Activated CD4-positive, alpha-beta T cell treated with anti-CD3 and anti-CD28 coated beads, Interleukin-2, amount 50 U/mL, for 48 hours (primary cell): ENCODE data around the gene AJUBA.
A peak's percentile ranks its signal among the peaks of the same experiment; 100 is the strongest.
"Not testable (repeated sequence)": the region's sequence is repeated elsewhere in the genome, so short reads cannot be mapped to it uniquely, and the experiment has no call there.

Experiments
- DNase-seq, 2 experiments: peaks; one replicate each; pipeline ENCODE4 v3.0.0-alpha.2; 2020

The AJUBA gene

GRCh38 chr14:22978981-22979671, 3.2 kb downstream of the AJUBA start:
- no peak for DNase-seq

DNA sequence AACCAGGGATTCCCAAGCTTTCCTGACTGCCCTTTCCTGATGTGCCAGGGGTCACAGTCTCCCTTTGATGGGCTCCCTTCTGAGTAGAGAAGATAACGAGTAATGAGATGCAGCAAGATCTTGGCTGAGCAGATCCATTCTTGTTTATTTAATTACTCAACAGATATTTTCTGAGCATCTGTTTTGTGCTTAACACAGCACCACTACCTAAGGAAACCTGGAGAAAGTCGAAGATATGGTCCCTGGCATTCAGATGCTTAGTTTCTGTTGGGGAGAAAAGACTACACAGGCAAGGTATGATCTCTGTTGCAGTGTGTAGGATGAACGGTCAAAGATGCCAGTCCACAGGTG, 3.9 kb downstream of the AJUBA start:
- DNase-seq, result no peak

DNA sequence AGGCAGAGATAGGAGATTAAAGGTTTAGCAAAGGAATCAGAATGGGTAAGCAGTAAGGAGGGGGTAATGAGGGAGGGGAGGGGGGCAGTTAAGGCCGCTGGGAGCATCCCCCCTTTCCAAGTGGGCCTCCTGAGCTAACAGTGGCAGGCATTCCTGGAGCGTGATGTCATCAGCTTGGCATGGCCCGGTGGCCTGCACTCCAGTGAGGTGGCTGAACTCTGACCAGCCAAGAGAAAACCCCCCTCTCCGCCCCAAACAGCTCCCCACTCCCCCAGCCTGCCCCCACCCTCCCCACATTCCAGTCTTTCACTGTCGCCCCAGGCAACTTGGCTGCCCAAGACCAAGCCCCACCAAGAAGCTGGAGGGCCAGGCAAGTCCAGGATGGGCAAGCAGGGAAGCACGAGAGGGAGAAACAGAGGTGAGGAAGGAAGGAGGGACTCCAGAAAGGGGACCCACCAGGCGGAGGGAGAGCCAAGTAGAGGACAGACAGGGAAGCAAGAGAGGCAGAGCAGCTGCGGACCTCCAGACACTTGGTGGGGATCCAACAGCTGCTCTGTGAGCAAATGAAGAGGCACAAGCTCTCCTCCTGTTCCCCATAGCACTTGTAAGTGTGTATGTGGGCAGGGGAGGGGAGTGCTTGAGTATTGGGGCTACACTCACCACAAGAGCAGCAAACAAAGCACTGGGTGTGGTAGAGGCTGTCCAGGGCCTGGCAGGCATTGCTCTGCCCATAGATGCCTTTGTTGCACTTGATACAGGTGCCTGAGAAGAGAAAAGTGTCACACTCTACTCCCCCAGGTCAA, 4.5 kb downstream of the AJUBA start:
- DNase-seq, result no peak

DNA sequence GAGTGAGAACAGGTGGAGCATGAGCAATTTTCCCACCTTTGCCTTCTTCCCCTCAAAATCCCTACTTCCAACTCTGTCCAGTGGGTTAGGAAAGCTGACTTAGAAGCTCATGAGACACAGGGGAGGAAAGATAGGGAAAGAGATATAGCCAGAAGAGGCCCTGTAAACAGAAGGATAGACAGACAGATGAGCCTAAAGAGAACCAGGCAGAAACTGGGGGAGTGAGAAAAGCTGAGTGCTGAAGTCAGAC, 5.0 kb downstream of the AJUBA start:
- DNase-seq, result no peak

GRCh38 chr14:22976620-22977433, 5.5 kb downstream of the AJUBA start:
- DNase-seq, result no peak

DNA sequence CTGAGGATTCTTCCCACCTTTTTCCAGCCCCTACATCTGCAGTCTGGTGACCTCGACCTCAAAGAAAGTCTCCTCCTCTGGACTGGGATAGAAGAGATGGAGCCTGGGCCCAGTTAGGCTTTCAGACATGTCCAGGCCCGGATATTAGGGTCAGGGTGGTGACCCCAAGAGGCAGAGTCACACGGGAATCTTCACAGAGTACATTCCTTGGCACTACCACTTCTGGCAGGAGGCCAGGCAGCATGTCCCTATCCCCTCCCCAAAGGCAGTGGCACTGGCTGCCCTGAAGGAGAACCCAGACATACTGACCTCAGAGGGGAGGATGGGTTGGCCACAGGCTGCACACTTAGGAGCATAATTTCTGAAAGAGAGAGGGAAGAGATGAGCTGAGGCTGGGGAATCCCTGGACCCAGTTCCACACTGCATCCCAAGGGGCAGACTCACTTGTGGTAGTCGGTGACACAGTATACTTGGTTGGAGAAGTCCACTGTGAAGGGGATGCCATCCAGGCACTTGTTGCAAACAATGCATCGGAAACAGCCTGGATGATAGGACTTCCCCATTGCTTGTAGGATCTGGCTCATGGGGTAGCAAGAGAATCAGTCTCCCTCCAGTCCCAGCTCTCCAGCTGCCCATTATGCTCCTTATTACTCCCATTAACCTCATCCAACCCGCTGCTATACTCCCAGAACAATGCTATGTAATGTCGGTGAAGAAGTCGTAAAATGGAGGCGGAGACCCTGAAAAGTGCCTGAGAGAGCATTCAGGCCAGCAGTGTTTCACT, 7.6 kb downstream of the AJUBA start:
- DNase-seq, result no peak

DNA sequence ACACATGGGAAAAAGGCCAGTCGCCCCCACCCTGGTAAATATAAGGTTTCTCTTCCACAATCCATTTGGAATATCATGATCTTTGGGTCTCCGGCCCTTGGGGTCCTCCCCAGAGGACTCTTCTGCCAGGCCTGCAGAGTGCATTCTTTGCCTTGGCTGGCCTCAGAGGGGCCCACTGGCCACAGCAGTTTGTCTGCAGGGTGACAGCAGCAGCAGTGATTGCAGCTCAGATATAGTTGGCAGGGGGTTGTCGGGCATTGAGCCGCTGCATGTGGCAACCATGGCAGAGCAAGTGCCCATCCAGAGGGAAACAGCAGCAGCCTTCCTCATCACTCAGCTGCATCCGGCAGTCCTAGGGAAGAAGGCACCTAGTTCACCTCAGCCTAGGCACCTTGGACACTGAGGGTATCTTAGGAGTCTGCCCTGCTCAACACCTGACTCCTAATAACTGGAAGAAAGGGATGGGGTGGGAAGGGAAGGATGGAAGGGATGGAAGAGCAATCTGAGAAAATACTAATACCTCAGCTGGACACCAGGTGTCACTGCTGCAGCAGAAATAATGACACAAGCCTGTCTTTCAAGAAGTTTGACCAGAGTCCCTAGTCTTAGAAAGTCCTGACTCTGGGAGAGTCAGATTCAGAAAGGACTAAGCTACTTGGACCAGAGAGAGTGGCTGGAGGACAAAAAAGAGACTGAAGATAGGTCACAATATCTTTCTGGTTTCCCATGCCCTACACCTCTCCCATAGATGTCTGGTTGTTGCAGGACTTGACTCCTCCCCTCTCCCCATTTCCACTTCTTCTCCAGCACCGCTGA, 8.9 kb downstream of the AJUBA start:
- peak; percentile 44 to 47 for DNase-seq

GRCh38 chr14:22972313-22972930, 9.9 kb downstream of the AJUBA start:
- no peak for DNase-seq

DNA sequence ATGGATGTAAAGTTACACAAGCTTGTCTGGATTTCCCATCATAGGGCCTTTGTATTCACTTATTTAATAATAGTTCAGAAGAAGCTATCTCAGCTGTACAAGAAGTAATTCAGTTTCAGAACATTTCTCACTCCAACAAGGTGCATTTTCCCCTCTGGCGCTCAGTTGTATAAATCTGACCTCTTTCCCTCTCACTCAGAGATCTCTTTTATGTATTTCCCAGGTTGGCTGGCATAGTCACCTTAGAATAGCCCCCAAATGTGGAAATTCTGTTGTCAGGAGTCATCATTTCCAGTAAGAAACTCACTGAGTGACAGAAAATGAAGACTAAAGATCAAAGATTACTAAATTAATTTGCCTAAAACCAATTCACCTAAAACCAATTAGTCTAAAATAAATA, 11.2 kb downstream of the AJUBA start:
- no peak for DNase-seq

GRCh38 chr14:22966783-22967269, 15.5 kb downstream of the AJUBA start:
- no peak for DNase-seq

GRCh38 chr14:22965916-22966782, 16.2 kb downstream of the AJUBA start:
- not testable (repeated sequence) for DNase-seq

DNA sequence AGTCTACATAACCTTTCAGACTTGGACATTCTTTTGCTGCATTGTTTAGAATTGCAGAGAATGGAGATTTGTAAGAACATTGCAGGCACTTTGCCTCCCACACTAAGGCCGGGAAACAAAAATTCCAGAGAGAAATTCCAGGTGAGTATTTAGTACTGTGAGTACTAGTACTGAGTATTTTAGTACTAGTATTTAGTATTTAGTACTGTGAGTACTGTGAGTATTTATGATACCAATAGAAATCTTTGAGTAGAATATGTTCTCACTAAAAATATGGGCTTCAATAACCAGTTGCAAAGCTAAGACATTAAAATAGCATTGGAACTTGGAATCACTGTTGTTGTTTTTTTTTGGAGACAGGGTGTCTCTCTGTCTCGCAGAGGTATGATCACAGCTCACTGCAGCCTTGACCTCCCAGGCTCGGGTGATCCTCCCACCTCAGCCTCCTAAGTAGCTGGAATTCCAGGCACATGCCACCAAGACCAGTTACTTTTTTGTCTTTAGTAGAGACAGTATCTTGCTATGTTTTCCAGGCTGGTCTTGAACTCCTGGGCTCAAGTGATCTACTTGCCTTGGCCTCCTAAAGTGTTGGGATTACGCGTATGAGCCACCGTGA, 20.2 kb downstream of the AJUBA start:
- no peak for DNase-seq

- no peak for DNase-seq
These were observed 26.4 kb downstream of the AJUBA start for GRCh38 chr14:22955702-22956569.

GRCh38 chr14:22952418-22952817, 29.9 kb downstream of the AJUBA start:
- DNase-seq, result no peak

DNA sequence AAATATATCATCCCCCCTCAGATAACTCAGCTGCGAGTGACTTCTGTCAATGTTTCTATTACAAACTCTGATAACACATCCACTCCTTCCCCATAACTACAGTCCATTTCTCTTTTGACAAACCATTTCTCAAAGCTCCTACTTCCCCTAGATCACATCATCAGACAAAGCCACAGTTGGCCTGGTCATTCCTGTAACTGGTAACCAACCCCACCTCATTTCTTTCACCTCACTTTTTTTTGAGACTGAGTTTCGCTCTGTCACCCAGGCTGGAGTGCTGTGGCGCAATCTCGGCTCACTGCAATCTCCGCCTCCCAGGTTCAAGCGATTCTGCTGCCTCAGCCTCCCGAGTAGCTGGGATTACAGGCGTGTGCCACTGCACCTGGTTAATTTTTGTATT, 30.6 kb downstream of the AJUBA start:
- not testable (repeated sequence) for DNase-seq

DNA sequence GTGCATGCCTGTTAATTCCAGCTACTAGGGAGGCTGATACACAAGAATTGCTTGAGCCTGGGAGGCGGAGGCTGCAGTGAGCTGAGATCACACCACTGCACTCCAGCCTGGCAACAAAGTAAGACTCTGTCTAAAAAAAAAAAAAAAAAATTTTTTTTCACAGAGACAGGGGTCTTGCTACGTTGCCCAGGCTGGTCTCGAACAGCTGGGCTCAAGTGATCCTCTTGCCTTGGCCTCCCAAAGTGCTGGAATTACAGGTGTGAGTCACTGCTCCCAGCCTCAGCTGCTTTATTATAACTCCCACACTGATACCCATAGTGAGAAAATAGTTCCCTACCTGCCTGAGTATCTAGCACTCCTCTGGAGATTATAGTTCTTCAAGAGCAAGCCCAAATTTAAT, 36.7 kb downstream of the AJUBA start:
- DNase-seq, result no peak

DNA sequence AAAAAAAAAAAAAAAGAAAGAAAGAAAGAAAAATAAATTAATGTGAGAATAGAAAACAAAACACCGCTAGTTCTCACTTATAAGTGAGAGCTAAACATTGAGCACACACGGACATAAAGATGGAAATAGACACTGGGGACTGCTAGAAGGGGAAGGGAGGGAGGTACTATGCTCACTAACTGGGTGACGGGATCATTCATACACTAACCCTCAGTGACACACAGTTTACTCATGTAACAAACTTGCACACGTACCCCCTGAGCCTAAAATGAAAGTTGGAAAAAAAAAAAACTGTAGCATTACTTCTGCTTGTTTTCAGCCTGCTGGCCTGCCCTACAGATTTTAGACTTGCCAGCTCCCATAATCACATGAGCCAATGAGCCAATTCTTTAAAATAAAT, 42.7 kb downstream of the AJUBA start:
- DNase-seq, result no peak

- no peak for DNase-seq
These were observed 47.2 kb downstream of the AJUBA start for GRCh38 chr14:22935156-22935555.

GRCh38 chr14:22932146-22932545, 50.2 kb downstream of the AJUBA start:
- DNase-seq, result no peak
